CD1c-positive myeloid dendritic cell (primary cell): ENCODE results near the gene GPN2.
"Not testable (repeated sequence)": the region's sequence is repeated elsewhere in the genome, so short reads cannot be mapped to it uniquely, and the experiment has no call there.

Source experiments
- DNase-seq: peaks from one replicate; pipeline ENCODE4 v3.0.0-alpha.2; 2016; ENCODE audit errors: extremely low spot score

Gene GPN2

GRCh38 chr1:26900815-26901511 is 10.9 kb upstream of the GPN2 start:
- no peak for DNase-seq

GRCh38 chr1:26900001-26900814 is 10.1 kb upstream of the GPN2 start, which contains the start of gene GPATCH3:
Gene GPATCH3 (minus strand): TSS chr1:26900467. CDS start chr1:26900442, 25 bp downstream.
- peak; percentile 94 for DNase-seq

- no peak for DNase-seq
Observed at GRCh38 chr1:26897351-26897750, 7.3 kb upstream of the GPN2 start.

- no peak for DNase-seq
Observed at GRCh38 chr1:26894263-26894662, 4.2 kb upstream of the GPN2 start.

GRCh38 chr1:26890467-26890796 is 349 bp upstream of the GPN2 start:
- DNase-seq = no peak

- no peak for DNase-seq
Observed at GRCh38 chr1:26888231-26888630, 1.9 kb downstream of the GPN2 start.

- peak; percentile 42 for DNase-seq
Observed at GRCh38 chr1:26887125-26887524, 3.0 kb downstream of the GPN2 start.

GRCh38 chr1:26882696-26883463 is 7.2 kb downstream of the GPN2 start:
- DNase-seq = no peak

- DNase-seq = not testable (repeated sequence)
Observed at GRCh38 chr1:26881611-26882010, 8.5 kb downstream of the GPN2 start.

- no peak for DNase-seq
Observed at GRCh38 chr1:26879793-26880192, 10.3 kb downstream of the GPN2 start.

GRCh38 chr1:26877326-26877725 is 12.8 kb downstream of the GPN2 start:
- no peak for DNase-seq

GRCh38 chr1:26874896-26875295 is 15.2 kb downstream of the GPN2 start:
- DNase-seq = no peak

GRCh38 chr1:26873097-26873496 is 17.0 kb downstream of the GPN2 start:
- DNase-seq = not testable (repeated sequence)

GRCh38 chr1:26864610-26865480 is 25.2 kb downstream of the GPN2 start:
- DNase-seq = peak; percentile 98

GRCh38 chr1:26863685-26864077 is 26.4 kb downstream of the GPN2 start:
- DNase-seq = no peak

GRCh38 chr1:26862781-26863684 is 27.1 kb downstream of the GPN2 start, which contains the start of gene SFN:
Gene SFN (plus strand): TSS chr1:26863149. CDS start chr1:26863213, 64 bp downstream.
- DNase-seq = no peak

GRCh38 chr1:26861889-26862378 is 28.1 kb downstream of the GPN2 start:
- no peak for DNase-seq

- DNase-seq = no peak
Observed at GRCh38 chr1:26861286-26861701, 28.8 kb downstream of the GPN2 start.

- DNase-seq = no peak
Observed at GRCh38 chr1:26858891-26859640, 31.0 kb downstream of the GPN2 start.
